SK-N-SH (cell line): Measurements from ENCODE around the gene CALB2. TPM values are rescaled to one million over a fixed set of nuclear protein-coding genes. Genes with fewer than 3 reads are reported as not detected.

Experiments used
- CTCF ChIA-PET: fragments of 300-600, 350-600 bp; formaldehyde crosslinking; extraction: SDS; loops from one replicate; lab custom pipeline; 2021; lab: Yijun Ruan, JAX
- POLR2A ChIA-PET: fragments of 350-600 bp; sonication (Branson Sonifier 250); formaldehyde crosslinking; extraction: SDS; loops from one replicate; lab custom pipeline; 2020; ENCODE audit warnings: antibody characterized with exemption, inconsistent platforms; lab: Yijun Ruan, JAX
- DNase-seq: peaks from one replicate; pipeline ENCODE4 v3.0.0; 2012
- H2AFZ ChIP-seq: fragments of 200-600 bp; sonication (generic); 2 replicates; pipeline ENCODE4 v1.8.1; 2016; ENCODE audit warnings: antibody characterized with exemption, mild to moderate bottlenecking, low read depth
- H3F3A ChIP-seq: fragments of 200-600 bp; sonication (generic); replicated peaks from 2 replicates; pipeline ENCODE3; 2016; ENCODE audit warnings: antibody characterized with exemption, mild to moderate bottlenecking; ENCODE audit not compliant: insufficient read depth
- H3K27ac ChIP-seq, 2 experiments: fragments of 200-500 bp in 1 of 2; fragments of 200-600 bp in 1 of 2; sonication (Bioruptor generic) in 1 of 2; sonication (generic), shearing (Covaris generic) in 1 of 2; 2 replicates each; pipeline versions ENCODE4 v1.5.1 to v1.6.1; 2014 to 2016; ENCODE audit warnings: low read depth in 2 of 2, inconsistent platforms in 1 of 2, low read length in 1 of 2, mild to moderate bottlenecking in 1 of 2, mixed read lengths in 1 of 2
- H3K27me3 ChIP-seq: fragments of 200-600 bp; sonication (generic), shearing (Covaris generic); 2 replicates; pipeline ENCODE4 v1.6.1; 2016; ENCODE audit warnings: mixed run types; ENCODE audit not compliant: insufficient read depth
- H3K36me3 ChIP-seq, 2 experiments: fragments of 200-500 bp in 1 of 2; fragments of 200-600 bp in 1 of 2; sonication (Bioruptor generic) in 1 of 2; sonication (generic) in 1 of 2; replicated peaks in 1 of 2; 2 replicates each; pipeline versions ENCODE3 to v1.5.1; 2014 to 2016; ENCODE audit warnings: low read length in 1 of 2, mild to moderate bottlenecking in 1 of 2; ENCODE audit not compliant: insufficient read depth in 2 of 2, control insufficient read depth in 1 of 2
- H3K4me1 ChIP-seq, 2 experiments: fragments of 200-500 bp in 1 of 2; fragments of 200-600 bp in 1 of 2; sonication (Bioruptor generic) in 1 of 2; sonication (generic), shearing (Covaris generic) in 1 of 2; 2 replicates each; pipeline versions ENCODE4 v1.5.1 to v1.6.1; 2014 to 2016; ENCODE audit warnings: low read depth in 1 of 2, low read length in 1 of 2, mixed run types in 1 of 2; ENCODE audit not compliant: insufficient read depth in 2 of 2, control insufficient read depth in 1 of 2
- H3K4me2 ChIP-seq: fragments of 200-600 bp; sonication (generic), shearing (Covaris generic); 2 replicates; pipeline ENCODE4 v1.6.1; 2017; ENCODE audit warnings: mixed run types
- H3K4me3 ChIP-seq, 2 experiments: fragments of 200-500 bp in 1 of 2; fragments of 200-600 bp in 1 of 2; sonication (Bioruptor generic) in 1 of 2; sonication (generic), shearing (Covaris generic) in 1 of 2; 2 replicates each; pipeline versions ENCODE4 v1.5.1 to v1.8.1; 2014 to 2016; ENCODE audit warnings: low read depth in 2 of 2, inconsistent platforms in 1 of 2, low read length in 1 of 2, mild to moderate bottlenecking in 1 of 2, mixed read lengths in 1 of 2, moderate library complexity in 1 of 2
- H3K79me2 ChIP-seq: fragments of 200-600 bp; sonication (generic); 2 replicates; pipeline ENCODE4 v1.8.1; 2017; ENCODE audit warnings: mild to moderate bottlenecking; ENCODE audit not compliant: insufficient read depth
- H3K9ac ChIP-seq: fragments of 200-600 bp; sonication (generic); 2 replicates; pipeline ENCODE4 v1.6.1; 2017; ENCODE audit warnings: mixed run types
- H3K9me2 ChIP-seq: fragments of 200-600 bp; sonication (generic); 2 replicates; pipeline ENCODE4 v1.6.1; 2017; ENCODE audit warnings: mixed run types
- H3K9me3 ChIP-seq: fragments of 200-600 bp; sonication (generic); 2 replicates; pipeline ENCODE4 v1.6.1; 2017; ENCODE audit warnings: mixed run types, mild to moderate bottlenecking, moderate library complexity
- H4K20me1 ChIP-seq: fragments of 200-600 bp; sonication (generic); 2 replicates; pipeline ENCODE4 v1.6.1; 2017; ENCODE audit warnings: mild to moderate bottlenecking, mixed run types; ENCODE audit not compliant: insufficient read depth
- CHD2 ChIP-seq: fragments of 150-350 bp; IDR thresholded peaks from 2 replicates; pipeline ENCODE4 v1.6.1; 2018; ENCODE audit warnings: low read length; ENCODE audit not compliant: partially characterized antibody
- EZH2phosphoT487 ChIP-seq: fragments of 200-600 bp; sonication (generic); IDR thresholded peaks from 2 replicates; pipeline ENCODE4 v1.6.1; 2017; ENCODE audit warnings: low read depth, mixed run types, mild to moderate bottlenecking, antibody characterized with exemption, moderate library complexity, borderline replicate concordance
- GABPA ChIP-seq: IDR thresholded peaks from 2 replicates; pipeline ENCODE4 v1.4.0; 2012; ENCODE audit warnings: low read depth, mild to moderate bottlenecking
- JUND ChIP-seq: IDR thresholded peaks from 2 replicates; pipeline ENCODE4 v1.4.0; 2012
- NFIC ChIP-seq: IDR thresholded peaks from 2 replicates; pipeline ENCODE4 v1.4.0; 2012; ENCODE audit warnings: borderline replicate concordance
- NRF1 ChIP-seq: IDR thresholded peaks from 2 replicates; pipeline ENCODE4 v1.6.1; 2012; ENCODE audit warnings: low read depth, mild to moderate bottlenecking, low read length
- RCOR1 ChIP-seq: fragments of 150-350 bp; IDR thresholded peaks from 2 replicates; pipeline ENCODE4 v1.6.1; 2017; ENCODE audit warnings: antibody characterized with exemption, low read length
- RFX5 ChIP-seq: IDR thresholded peaks from 2 replicates; pipeline ENCODE4 v1.6.1; 2012; ENCODE audit warnings: mild to moderate bottlenecking, improper control_type of control experiment, low read length
- RXRA ChIP-seq: IDR thresholded peaks from 2 replicates; pipeline ENCODE4 v1.4.0; 2012; ENCODE audit warnings: low read depth, mild to moderate bottlenecking, borderline replicate concordance
- SMC3 ChIP-seq: IDR thresholded peaks from 2 replicates; pipeline ENCODE4 v1.6.1; 2012; ENCODE audit warnings: low read depth, low read length, improper control_type of control experiment
- TEAD4 ChIP-seq: IDR thresholded peaks from 2 replicates; pipeline ENCODE4 v1.4.0; 2012; ENCODE audit warnings: mild to moderate bottlenecking, borderline replicate concordance; ENCODE audit not compliant: insufficient read depth
- USF1 ChIP-seq: IDR thresholded peaks from 2 replicates; pipeline ENCODE4 v1.4.0; 2012; ENCODE audit warnings: low read depth, borderline replicate concordance
- USF2 ChIP-seq: fragments of 150-350 bp; IDR thresholded peaks from 2 replicates; pipeline ENCODE4 v1.6.1; 2017; ENCODE audit warnings: antibody characterized with exemption, low read length, low read depth, borderline replicate concordance
- ZBTB33 ChIP-seq: IDR thresholded peaks from 2 replicates; pipeline ENCODE4 v1.4.0; 2012; ENCODE audit warnings: low read depth, borderline replicate concordance
- WGBS: methylation state at CpG from one replicate; pipeline ENCODE4 v1.1.6; 2017; ENCODE audit warnings: low lambda C conversion rate; 5-methylcytosine and 5-hydroxymethylcytosine counted together
- polyA plus RNA-seq, 3 experiments: library from polyadenylated mRNA; depleted of rRNA; stranded (reverse); fragments of >200 nt; gene quantifications; 2 replicates each; pipeline ENCODE4 v1.2.3, GENCODE V29; 2012

Gene CALB2
- polyA plus RNA-seq, 1 of the 3 experiments (the other 2 are of a cell fraction), result 0.12 TPM

GRCh38 chr16:71344315-71344905 is 14.1 kb upstream of the CALB2 start:
- TF ChIP-seq CHD2 (no peak), TEAD4 (no peak), NFIC (no peak), RXRA (no peak), USF2 (no peak), NRF1 (no peak), GABPA (no peak), USF1 (no peak), ZBTB33 (no peak), SMC3 (no peak), RFX5 (no peak), RCOR1 (no peak)
- 47% methylated on average over 13 of the region's 13 CpGs for WGBS
- H2AFZ ChIP-seq, result no peak overlapping the region
- H3K27me3 ChIP-seq, result no peaks in the 10 kb centered on the region
- no peak overlapping the region for H3K4me2 ChIP-seq
- H3F3A ChIP-seq, result no peaks in the 10 kb centered on the region
- no peaks in the 10 kb centered on the region for H3K79me2 ChIP-seq
- CTCF ChIA-PET, result interaction anchor here (2.2 to 3.9 kb wide), 2 partner anchors 14 to 33 kb away, joined by 9 to 29 read pairs; partner anchors contain the start of gene CALB2
- no peak for DNase-seq
- H4K20me1 ChIP-seq, result no peaks in the 10 kb centered on the region
- H3K9me3 ChIP-seq, result no peaks in the 10 kb centered on the region
- no peak overlapping the region for H3K27ac ChIP-seq
- no peak overlapping the region for H3K9ac ChIP-seq
- no peak overlapping the region for H3K4me3 ChIP-seq
- no peaks in the 10 kb centered on the region for H3K36me3 ChIP-seq
- POLR2A ChIA-PET, result no interaction called here
- H3K9me2 ChIP-seq, result no peaks in the 10 kb centered on the region
- no peaks in the 10 kb centered on the region for H3K4me1 ChIP-seq

- no peak overlapping the region for H2AFZ ChIP-seq
- H3K27me3 ChIP-seq, result no peaks in the 10 kb centered on the region
- no peaks in the 10 kb centered on the region for H3F3A ChIP-seq
- no peak overlapping the region for H3K9ac ChIP-seq
- DNase-seq, result no peak
- no peak overlapping the region for H3K4me3 ChIP-seq
- ChIA-PET POLR2A (no interaction called here), CTCF (interaction anchor here (2.2 to 3.9 kb wide), 2 partner anchors 13 to 33 kb away, joined by 9 to 29 read pairs; partner anchors contain the start of gene CALB2)
- H3K4me2 ChIP-seq, result no peak overlapping the region
- no peaks in the 10 kb centered on the region for H3K4me1 ChIP-seq
- H4K20me1 ChIP-seq, result no peaks in the 10 kb centered on the region
- no peak for TF ChIP-seq EZH2phosphoT487
- no peak for TF ChIP-seq SMC3
- no peak for TF ChIP-seq RFX5
- no peak for TF ChIP-seq JUND
- TF ChIP-seq USF2, result no peak
- TF ChIP-seq ZBTB33, result no peak
- H3K27ac ChIP-seq, result no peak overlapping the region
- WGBS, result 49% methylated on average over 10 of the region's 10 CpGs
- H3K9me3 ChIP-seq, result no peaks in the 10 kb centered on the region
- H3K79me2 ChIP-seq, result no peaks in the 10 kb centered on the region
- no peaks in the 10 kb centered on the region for H3K9me2 ChIP-seq
- no peaks in the 10 kb centered on the region for H3K36me3 ChIP-seq
Measured at GRCh38 chr16:71345031-71345430, 13.5 kb upstream of the CALB2 start.
